ENCODE measurements around the gene SYTL2.

DNA sequence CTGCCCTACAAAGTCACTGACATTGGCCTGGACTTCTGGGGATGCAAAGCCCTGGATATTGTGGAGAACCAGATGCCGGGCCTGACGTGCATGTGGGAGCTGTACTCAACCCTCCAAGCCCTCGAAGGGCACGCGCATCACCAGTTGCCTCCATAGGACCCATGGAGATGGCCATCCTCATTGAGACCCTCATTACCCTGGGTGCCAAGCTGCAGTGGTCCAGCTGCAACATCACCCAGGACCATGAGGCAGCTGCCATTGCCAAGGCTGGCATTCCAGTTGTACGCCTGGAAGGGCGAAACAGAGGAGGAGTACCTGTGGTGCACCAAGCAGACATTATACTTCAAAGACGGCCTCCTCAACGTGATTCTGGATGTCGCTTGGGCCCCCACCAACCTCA lies 46.2 kb upstream of the SYTL2 start:
- TF ChIP-seq, protein P1, sequence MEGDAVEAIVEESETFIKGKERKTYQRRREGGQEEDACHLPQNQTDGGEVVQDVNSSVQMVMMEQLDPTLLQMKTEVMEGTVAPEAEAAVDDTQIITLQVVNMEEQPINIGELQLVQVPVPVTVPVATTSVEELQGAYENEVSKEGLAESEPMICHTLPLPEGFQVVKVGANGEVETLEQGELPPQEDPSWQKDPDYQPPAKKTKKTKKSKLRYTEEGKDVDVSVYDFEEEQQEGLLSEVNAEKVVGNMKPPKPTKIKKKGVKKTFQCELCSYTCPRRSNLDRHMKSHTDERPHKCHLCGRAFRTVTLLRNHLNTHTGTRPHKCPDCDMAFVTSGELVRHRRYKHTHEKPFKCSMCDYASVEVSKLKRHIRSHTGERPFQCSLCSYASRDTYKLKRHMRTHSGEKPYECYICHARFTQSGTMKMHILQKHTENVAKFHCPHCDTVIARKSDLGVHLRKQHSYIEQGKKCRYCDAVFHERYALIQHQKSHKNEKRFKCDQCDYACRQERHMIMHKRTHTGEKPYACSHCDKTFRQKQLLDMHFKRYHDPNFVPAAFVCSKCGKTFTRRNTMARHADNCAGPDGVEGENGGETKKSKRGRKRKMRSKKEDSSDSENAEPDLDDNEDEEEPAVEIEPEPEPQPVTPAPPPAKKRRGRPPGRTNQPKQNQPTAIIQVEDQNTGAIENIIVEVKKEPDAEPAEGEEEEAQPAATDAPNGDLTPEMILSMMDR (conservative IDR thresholded peaks at IDR 0.05) = no peak
- TF ChIP-seq ZFX (IDR thresholded peaks at IDR 0.05) = no peak
